DND-41 (cell line): ENCODE measurements around the gene PALMD.

ENCODE experiments used
- CTCF ChIP-seq: IDR thresholded peaks from 2 replicates; pipeline ENCODE4 v1.5.1; 2012; ENCODE audit warnings: borderline replicate concordance, low read length, moderate library complexity, mild to moderate bottlenecking; ENCODE audit not compliant: poor library complexity, severe bottlenecking; ENCODE audit errors: extremely low read depth
- EZH2 ChIP-seq: IDR thresholded peaks from 3 replicates; pipeline ENCODE4 v1.6.1; 2012; ENCODE audit warnings: borderline replicate concordance, low read depth, mild to moderate bottlenecking, moderate library complexity, low read length, inconsistent platforms; ENCODE audit not compliant: severe bottlenecking

DNA sequence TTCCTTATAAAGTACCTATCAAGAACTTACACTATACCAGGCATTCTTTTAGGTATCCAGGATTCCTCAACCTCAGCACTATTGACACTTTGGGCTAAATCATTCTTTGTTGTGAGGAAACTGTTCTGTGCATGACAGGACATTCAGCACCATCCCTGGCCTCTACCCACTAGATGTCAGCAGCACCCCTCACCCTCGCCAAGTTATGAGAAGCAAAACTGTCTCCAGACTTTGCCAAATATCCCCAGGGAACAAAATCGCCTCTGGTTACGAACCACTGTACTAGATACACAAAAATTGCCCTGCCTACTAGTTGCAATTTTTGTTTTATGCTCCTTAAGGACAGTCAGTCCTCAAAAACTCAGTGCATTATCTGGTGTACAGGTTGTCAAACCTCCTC lies 35.7 kb downstream of the PALMD start:
- TF ChIP-seq CTCF (peak; percentile 22), EZH2 (no peak)
